GM19043 (cell line): ENCODE measurements around the gene ZBTB7C.

Experiments used
- ATAC-seq: cut with Tn5 transposase; IDR thresholded peaks from one replicate; pipeline ENCODE4 v1.9.1; 2021; ENCODE audit warnings: low read depth; ENCODE audit not compliant: unreplicated experiment

Gene ZBTB7C

DNA sequence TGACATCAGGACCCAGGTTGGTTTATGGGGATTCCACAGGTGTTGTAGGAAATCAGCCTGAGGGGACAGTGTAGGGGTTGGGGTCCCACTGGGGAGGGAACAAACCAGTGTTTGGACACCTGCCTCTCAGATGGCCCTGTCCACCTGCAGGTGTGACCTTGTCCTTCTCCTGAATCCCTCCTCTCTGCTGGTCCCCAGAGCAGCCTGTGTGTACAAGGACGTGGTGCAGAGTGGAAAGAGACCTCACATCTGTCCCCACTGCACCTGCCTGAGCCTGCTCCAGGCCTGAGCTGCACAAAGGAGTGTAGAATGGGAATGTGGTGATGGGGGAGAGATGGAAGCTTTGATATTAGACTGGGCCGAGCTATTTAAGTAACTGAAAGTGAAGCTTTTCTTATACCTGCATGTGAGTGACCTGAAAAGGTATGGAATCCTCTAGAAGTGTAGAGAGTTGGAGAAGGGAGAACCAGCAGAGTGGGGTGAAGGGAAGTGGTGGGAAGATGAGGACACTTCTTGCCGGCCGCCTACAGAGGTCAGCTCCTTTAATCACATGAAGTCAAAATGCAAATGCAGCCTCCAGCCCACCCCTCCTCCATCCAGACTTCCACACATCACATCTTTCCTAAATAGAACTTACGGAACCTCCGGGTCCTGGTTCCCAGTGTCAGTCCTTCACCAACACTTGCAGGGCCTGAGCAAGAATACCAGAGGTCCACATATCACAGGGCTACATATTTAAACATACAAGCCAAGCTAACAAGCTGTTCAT, 389.4 kb downstream of the ZBTB7C start:
- ATAC-seq, result no peak

DNA sequence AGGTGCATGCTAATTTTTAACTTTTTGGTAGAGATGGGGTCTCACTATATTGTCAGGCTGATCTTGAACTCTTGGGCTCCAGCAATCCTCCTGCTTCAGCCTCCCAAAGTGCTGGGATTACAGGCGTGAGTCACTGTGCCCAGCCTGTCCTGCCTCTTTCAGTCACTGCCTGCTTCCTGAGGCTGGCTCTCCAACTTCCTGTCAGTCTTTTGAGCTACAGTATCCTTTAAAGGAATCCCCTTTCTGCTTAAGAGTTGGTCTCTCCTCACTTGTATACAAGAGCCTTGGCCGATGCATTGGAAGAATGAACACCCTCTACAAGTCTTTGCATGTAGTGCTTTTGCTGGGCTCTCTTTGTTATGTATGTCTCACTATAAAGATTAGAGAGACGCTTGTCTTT, 390.3 kb downstream of the ZBTB7C start:
- ATAC-seq, result no peak

DNA sequence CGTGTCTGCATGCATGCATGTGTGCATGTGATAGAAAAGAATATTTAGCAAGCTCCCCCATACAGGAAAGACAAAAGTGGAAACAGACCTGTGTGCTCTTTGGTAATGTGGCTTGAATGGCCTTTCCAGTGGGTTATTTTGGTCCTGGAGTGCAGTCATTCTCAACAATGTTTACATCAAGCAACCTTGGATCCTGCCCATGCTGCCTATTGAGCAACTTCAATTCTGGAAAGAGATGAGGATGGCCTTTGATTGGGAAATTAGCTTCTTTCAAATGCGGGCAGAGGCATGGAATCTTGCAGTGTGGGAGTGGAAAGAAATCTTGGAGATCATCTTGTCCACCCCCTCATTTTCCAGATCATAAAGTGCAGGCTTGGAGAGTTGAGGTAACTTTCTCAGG, 391.5 kb downstream of the ZBTB7C start:
- no peak for ATAC-seq

DNA sequence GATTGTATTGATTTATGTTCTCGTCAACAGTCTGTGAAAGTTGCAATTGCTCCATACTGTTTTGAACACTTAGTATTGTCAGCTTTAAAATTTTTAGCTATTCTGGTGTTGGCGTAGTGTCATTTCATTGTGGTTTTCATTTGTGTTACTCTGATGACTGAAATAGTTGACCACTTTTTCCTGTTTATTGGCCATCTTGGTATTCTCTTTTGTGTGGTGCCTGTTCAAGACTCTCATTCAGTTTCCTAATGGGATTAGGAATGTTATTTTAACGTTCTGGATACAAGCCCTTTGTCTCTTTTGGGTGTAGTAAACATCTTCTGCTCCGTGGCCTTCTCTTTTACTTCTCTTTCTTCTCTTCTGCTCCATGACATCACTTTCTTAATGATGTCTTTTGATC, 396.0 kb downstream of the ZBTB7C start:
- no peak for ATAC-seq

DNA sequence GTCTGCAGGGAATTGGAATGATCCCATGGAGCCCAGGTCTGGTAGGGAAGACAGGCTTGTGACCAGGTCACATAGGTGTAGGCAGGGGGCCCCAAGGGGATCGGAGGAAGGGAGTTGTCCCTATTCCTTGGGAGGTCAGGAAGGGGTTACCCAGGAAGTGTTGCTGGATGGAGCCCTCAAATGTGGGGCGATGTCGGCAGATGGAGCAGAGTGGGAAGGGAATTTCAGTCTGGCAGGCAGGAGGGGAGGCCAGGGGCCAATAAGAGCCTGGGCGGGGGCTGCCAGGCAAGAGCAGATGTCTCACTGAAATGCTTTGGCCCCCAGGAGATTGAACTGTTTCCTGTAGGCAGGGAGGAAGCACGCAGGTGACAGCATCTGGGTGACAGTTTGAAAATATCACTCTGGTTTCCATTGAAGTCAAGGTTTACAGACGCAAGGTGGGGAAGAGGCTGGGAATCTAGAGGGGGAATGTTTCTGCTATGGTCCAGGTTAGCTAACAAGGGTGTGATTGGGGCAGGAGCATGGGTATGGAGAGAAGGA, 397.2 kb downstream of the ZBTB7C start:
- no peak for ATAC-seq

DNA sequence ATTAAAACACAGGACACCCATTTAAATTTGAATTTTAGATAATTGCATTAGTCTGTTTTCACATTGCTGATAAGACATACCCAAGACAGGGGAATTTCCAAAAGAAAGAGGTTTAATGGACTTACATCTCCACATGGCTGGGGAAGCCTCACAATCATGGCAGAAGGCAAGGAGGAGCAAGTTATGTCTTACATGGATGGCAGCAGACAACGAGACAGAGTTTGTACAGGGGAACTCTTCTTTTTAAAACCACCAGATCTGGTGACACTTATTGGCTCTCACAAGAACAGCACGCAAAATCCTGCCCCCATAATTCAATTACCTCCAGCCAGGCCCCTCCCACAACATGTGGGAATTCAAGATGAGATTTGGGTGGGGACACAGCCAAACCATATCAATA, 398.9 kb downstream of the ZBTB7C start:
- no peak for ATAC-seq

DNA sequence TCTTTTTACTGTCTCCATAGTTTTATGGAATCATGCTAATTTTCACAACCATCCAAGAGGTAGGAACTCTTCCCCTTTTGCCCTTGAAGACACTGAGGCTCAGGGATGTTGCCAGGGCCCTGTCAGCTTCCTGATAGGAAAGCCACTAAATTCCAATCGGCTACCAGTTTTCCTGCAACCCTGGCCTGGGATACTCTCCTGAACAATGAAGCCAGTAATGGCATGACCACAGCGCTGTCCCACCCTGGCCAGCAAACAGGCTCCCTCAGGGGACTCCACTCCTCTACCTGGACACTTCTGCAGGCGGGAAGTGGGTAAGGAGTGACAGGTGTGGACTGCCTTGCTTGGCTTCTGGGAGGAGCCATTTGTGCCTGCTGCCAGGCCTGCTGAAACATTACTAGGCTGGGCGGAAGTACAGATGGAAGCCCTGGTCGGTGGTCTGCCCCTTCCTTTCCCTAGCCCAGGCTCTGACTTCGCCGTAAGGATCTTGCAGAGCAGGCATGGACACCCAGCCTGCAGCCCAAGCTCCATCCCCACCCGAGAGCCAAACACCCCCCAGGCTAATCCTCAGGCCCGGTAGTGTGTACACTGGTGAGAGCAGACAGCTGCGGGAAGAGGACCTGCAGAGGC, 400.0 kb downstream of the ZBTB7C start:
- no peak for ATAC-seq

DNA sequence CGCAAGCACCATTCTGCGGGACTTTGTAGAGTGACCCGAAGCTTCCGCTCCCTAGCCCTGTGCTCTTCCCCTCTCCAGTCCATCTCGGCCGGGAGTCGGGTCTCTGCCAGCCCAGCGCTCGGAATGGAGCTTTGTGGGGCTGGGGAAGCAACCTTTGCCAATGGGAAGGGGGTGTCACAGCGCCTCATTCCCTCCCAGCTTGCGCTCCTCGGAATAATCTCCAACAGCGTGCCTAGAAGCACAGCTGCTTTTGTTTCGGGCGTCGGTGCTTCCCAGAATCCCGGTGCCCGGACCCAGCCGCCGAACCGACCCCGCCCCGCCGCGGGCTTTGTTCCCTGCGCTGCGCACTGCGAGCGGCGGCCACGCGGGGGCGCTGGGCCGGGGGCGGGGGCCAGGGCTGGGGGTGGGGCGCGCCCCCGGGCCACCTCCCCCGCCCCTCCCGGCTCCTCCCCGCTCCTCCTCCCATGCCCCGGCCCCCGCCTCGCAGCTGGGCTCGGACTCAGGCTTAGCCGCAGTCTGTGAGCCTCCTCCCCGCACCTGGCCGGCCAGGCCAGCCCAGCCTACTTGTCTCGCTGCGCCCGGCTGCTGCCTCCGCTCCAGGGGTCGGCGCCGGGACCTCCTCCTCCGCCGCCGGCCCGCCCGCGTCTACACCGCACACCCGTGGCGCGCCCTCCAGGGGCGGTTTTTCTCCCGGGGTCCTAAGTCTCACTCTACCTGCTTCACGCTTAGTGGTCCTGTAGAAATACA, 401.1 kb downstream of the ZBTB7C start:
- peak; percentile 62 for ATAC-seq

DNA sequence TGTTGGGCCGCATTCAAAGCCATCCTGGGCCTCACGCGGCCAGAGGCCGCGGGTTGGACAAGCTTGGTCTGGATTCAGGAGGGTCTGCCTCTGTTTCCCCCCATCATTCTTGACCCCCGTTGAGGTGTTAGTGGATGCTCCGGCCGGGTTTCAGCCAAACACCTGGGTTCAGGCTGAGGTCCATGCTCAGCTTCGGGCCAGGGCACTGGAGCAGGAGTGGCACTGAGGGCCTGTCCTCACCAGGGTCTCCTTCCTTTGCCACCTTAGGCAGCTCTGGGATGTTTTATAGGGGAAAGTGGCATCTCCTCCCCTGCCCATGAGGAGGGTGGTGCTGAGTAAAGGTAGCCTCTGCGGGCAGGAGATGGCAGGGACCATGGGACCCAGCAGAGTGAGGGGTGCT, 401.8 kb downstream of the ZBTB7C start:
- no peak for ATAC-seq

DNA sequence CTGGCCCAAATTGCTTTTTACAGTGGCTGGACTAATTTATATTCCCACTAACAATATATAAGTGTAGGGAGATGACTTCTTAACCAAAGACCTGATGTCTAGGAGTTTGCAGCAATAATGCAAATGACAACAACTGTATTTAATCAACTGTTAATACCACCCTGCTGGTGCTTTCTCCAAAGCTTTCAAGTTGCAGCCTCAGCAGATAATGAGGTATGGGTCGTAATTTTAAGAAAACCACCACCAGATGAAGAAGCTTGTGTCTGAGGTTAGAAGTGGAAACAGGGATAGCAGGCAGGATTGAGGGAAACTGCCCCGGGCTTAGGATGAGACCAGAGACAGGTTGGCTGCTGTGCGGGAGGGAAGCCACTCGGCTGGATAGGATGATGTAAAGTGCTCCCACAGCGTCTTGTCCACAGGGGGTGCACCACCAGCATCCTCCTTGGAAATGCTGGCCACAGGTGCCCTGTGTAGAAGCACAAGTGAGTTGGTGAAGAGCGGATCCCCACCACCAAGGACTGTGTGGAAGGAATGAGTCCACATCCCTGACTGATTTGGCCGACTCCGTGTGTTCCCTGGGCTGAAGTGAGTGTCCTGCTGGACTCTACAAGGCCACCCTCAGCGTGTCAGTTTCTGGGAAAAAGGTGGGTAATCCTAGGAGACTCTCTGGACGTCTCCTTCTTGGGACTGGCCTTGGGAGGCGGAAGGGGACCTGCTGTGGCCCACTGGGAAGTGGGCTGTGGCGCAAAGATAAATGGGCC, 402.6 kb downstream of the ZBTB7C start:
- no peak for ATAC-seq

DNA sequence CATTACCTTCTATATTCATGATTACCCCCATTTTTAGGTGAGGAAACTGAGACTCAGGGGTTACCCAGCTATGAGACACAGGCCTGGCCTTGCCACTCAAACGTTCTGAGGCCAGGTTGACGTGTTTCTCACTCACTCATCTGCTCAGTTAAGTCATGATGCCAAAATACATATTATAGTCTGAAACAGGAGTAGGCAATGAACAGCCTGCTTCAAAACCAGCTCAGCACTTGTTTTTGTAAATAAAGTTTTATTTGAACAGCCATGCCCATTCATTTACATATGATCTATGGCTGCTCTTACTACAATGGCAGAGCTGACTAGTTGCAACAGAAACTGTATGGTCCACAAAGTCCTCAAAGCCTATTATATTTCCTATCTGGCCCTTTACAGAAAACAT, 404.6 kb downstream of the ZBTB7C start:
- no peak for ATAC-seq

DNA sequence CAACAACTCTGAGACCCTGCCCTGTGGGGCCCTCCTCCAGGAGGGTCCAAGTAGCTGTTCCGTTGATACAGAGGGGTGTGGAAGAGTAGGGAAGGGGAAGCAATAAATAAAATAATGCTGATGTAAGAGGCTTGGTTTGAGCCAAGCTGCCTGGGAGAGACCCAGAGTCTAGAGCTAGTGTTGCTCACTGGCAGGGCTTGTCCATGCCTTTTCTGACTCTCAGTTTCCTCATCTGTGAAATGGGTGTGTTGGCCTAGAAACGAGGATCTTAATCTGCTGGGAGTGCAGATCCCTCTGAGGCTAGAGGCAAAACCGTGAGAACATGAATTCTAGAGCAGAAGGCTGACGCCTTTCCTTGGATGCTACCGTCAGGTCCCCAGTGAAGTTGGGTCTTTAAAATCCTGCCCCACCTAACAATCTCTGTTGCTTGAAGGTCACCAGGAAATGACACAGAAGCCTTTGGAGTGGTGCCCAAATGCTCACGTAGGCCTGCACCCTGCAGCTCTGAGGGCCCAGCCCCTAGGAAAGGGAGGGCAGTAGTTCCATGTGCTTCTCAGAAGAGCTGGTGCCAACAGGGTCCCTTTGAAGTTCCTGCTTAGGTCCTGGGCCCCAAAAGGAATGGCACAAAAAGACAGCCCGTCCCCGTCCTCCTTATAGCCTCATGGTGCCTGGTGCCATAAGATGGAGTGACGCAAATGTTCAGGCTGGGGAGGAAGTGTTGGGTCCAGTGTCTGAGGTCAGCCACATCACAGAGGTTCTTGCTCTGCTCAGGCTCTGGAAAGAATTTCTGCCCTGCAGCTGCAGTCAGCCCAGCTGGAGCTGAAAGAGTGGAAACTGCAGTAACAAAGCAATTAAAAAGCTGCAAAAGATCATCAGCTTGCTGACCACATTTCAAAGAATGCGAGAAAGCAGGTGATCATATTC, 405.5 kb downstream of the ZBTB7C start:
- no peak for ATAC-seq

DNA sequence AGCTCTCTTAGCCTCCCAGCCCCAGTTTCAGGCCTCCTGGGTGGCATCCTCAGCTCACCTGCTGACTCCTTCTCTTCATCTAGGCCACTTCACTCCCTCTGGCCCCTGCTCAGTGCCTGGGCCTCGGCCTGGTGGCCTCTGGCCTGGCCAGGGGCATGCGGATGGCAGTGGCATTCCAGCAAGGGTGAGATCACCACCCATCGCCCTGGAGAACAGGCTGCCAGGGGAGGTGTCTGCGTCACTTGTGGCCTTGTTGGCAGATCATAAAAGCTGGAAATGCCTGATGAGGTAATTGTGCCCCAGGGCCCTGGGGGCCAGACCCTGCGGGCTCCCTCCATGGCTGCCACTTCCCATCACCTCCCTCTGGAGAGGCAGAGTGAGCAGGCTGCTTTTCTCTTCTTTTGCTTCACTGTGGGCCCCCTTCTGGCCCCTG, 406.2 kb downstream of the ZBTB7C start:
- no peak for ATAC-seq

DNA sequence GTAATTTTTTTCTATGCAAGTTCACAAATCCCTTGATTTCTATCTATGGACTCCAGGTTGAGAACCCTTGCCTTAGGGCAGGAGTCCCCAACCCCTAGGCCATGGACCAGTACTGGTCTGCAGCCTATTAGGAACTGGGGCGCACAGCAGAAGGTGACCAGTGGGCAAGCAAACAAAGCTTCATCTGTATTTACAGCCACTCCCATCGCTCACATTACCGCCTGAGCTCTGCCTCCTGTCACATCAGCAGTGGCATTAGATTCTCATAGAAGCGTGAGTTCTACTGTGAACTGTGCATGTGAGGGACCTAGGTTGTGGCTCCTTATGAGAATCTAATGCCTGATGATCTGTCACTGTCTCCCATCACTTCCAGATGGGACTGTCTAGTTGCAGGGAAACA, 408.5 kb downstream of the ZBTB7C start:
- no peak for ATAC-seq

DNA sequence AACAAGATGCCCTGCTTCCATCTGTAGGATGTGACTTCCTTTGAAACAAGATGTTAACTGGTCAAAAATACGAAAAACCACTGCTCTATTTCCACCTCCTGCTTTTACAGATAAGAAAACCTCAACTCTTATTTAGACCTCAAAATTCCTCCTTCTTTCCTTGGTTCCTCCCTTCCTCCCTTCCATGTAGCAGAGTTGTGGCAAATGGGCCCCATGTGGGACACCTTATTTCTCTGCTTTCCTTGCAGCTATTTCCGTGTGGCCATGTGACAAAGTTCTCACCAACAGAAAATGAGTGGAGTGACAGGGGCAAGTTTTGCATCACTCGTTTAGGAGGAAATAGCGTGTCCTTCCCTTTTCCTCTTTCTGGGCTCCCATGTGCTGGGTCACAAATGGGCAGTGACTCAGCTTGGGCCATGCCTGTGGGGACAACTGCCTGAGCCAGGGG, 409.4 kb downstream of the ZBTB7C start:
- ATAC-seq, result no peak

DNA sequence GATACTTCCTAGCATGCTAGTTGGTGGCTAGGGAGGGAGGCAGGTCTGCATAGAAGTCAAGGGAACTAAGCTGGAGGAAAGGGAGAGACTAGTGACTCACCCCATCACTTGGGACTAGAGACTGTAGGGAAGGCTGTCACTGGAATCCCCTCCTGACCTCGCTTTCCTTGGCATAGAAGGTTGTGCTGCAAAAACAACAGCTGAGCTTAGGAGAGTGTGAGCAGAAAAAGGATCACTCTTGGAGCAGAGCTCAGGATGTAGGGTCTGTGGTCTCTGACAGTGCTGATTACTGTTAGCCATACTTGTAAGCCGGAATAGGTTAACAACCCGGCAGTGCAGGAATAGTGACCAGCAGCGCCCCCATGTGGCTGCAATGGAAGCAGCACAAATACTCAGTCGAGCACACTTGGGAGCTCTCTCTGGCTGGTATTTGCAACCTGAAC, 411.8 kb downstream of the ZBTB7C start:
- no peak for ATAC-seq

DNA sequence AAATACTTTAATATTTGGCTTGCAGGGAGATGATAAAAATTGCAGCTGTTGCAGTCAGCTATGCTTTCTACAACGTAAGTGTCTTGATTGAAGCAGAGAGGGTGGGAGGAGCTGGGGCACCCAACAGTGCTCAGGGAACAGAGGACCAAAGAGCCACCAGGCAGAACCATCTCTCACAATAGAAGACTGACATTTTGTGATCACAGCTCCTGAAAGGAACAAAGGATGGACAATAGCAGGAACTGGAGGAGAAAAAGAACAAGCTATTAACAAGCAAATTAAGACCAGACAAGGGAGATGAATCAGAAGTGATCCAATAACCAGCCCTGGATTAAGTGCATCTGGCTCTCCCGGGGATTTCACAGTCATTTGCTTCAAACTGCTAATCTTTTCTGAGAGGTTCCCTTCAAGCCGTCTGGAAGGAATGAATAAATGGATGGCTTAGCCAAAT, 413.1 kb downstream of the ZBTB7C start:
- no peak for ATAC-seq

DNA sequence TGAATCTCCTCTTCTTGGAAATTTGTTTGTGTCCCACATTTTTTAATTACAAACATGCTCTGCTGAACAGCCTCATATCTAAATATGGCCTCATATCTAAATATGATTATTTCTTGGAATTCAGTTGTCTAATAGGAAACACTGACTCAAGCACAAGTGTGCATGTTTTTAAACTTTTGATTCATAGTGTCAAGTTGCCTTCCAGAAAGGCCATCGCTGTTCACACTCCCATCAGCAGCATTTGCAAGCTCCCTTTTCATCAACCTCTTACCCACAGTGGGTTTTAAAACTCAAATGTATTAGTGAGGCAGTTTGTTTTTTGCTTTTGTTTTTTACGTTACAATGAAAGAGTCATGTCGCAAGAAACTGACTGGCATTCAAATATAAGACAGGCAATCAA, 413.5 kb downstream of the ZBTB7C start:
- no peak for ATAC-seq

DNA sequence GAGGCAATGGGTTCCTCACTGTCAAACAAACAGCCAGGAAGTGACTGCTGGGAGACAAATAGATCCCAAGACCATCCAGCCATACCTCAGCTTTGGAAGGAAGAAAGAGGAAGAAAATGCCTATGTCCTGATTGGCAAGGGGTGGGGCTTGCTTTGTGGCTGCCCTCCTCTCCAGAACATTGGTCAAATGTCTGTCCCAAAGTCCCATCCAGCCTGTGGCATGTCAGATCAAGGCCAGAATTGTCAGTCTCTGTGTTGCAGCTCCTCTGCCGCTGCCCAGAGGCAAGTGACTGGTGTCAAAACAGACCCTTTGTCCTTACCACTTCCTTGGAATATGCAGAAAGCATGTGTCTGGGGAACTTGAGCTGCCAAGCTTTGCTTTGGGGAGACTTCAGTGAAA, 415.8 kb downstream of the ZBTB7C start:
- no peak for ATAC-seq
